Effector memory CD8-positive, alpha-beta T cell (primary cell): ENCODE results near the gene TK1.

ENCODE experiments used
- ATAC-seq: fragments of 150-1000 bp; cut with Tn5 transposase; replicated peaks from 2 replicates; pipeline ENCODE4 v1.10.0; 2021; ENCODE audit warnings: mild to moderate bottlenecking, moderate library complexity
- DNase-seq, 3 experiments: peaks; one replicate each; pipeline ENCODE4 v3.0.0; 2021
- H3K27ac Mint-ChIP-seq, 2 donors: one replicate each; pipeline ENCODE4 v1.8.0; 2022; ENCODE audit warnings: mild to moderate bottlenecking in 2 of 2, mixed read lengths in 2 of 2, moderate library complexity in 2 of 2
- H3K27me3 Mint-ChIP-seq, 2 donors: one replicate each; pipeline ENCODE4 v1.8.0; 2022; ENCODE audit warnings: mixed read lengths in 2 of 2
- H3K36me3 Mint-ChIP-seq: one replicate; pipeline ENCODE4 v1.8.0; 2022; ENCODE audit warnings: mild to moderate bottlenecking, moderate library complexity, mixed read lengths; ENCODE audit not compliant: insufficient read depth
- H3K4me1 Mint-ChIP-seq, 2 donors: one replicate each; pipeline ENCODE4 v1.8.0; 2022; ENCODE audit warnings: low read depth in 2 of 2, mixed read lengths in 2 of 2
- H3K4me3 Mint-ChIP-seq, 2 donors: one replicate each; pipeline ENCODE4 v1.8.0; 2022; ENCODE audit warnings: mild to moderate bottlenecking in 2 of 2, mixed read lengths in 2 of 2, moderate library complexity in 2 of 2
- H3K9me3 Mint-ChIP-seq, 2 donors: one replicate each; pipeline ENCODE4 v1.8.0; 2022; ENCODE audit warnings: mixed read lengths in 2 of 2

Gene TK1

GRCh38 chr17:78168242-78168902 is 18.5 kb downstream of the TK1 start, which contains the start of gene SYNGR2:
Gene SYNGR2, plus strand, starts transcription at chr17:78168581. Its CDS starts 36 bp downstream, at chr17:78168617.
- H3K27me3 Mint-ChIP-seq = no peaks in the 10 kb centered on the region
- peak; percentile 91 for ATAC-seq

GRCh38 chr17:78166416-78166815 is 20.4 kb downstream of the TK1 start:
- ATAC-seq (no peak), DNase-seq (no peak)
- no peak overlapping the region for H3K27ac Mint-ChIP-seq
- no peak overlapping the region for H3K4me3 Mint-ChIP-seq
- H3K9me3 Mint-ChIP-seq = no peaks in the 10 kb centered on the region
- H3K36me3 Mint-ChIP-seq = peaks cover 2% of the 10 kb centered on the region
- H3K4me1 Mint-ChIP-seq = peaks cover 0 to 13% of the 10 kb centered on the region in 2 donors
- H3K27me3 Mint-ChIP-seq = no peaks in the 10 kb centered on the region

More at GRCh38 chr17:78168242-78168902, 18.5 kb downstream of the TK1 start, which contains the start of gene SYNGR2:
- Mint-ChIP-seq H3K4me3 (peak within 1 kb of the TSS; percentile 66 to 74), H3K4me1 (peaks cover 18 to 27% of the 10 kb centered on the region in 2 donors), H3K9me3 (no peaks in the 10 kb centered on the region), H3K36me3 (peaks cover 15% of the 10 kb centered on the region), H3K27ac (peak within 1 kb of the TSS; percentile 35 to 80)
- DNase-seq = peak; percentile 85 to 90 (median 87)

GRCh38 chr17:78164748-78165607 is 21.9 kb downstream of the TK1 start:
- peaks cover 0 to 10% of the 10 kb centered on the region in 2 donors for H3K4me1 Mint-ChIP-seq
- ATAC-seq (no peak), DNase-seq (no peak)
- peak overlapping the region in 1 of 2 donors; percentile 76 for H3K27ac Mint-ChIP-seq
- H3K9me3 Mint-ChIP-seq = no peaks in the 10 kb centered on the region
- no peak overlapping the region for H3K4me3 Mint-ChIP-seq
- no peaks in the 10 kb centered on the region for H3K27me3 Mint-ChIP-seq
- H3K36me3 Mint-ChIP-seq = peaks cover 3% of the 10 kb centered on the region

GRCh38 chr17:78163881-78164747 is 22.7 kb downstream of the TK1 start:
- no peak overlapping the region for H3K4me3 Mint-ChIP-seq
- H3K4me1 Mint-ChIP-seq = peaks cover 3% of the 10 kb centered on the region in 2 donors
- H3K27ac Mint-ChIP-seq = no peak overlapping the region
- H3K36me3 Mint-ChIP-seq = peaks cover 3% of the 10 kb centered on the region
- H3K9me3 Mint-ChIP-seq = no peaks in the 10 kb centered on the region
- DNase-seq (no peak), ATAC-seq (no peak)
- no peaks in the 10 kb centered on the region for H3K27me3 Mint-ChIP-seq

GRCh38 chr17:78159575-78160158 is 27.2 kb downstream of the TK1 start:
- DNase-seq (no peak), ATAC-seq (no peak)
- Mint-ChIP-seq H3K27ac (no peak overlapping the region), H3K27me3 (no peaks in the 10 kb centered on the region), H3K4me3 (no peak overlapping the region), H3K36me3 (peaks cover 3% of the 10 kb centered on the region), H3K9me3 (no peaks in the 10 kb centered on the region), H3K4me1 (peaks cover 2 to 3% of the 10 kb centered on the region in 2 donors)

- Mint-ChIP-seq H3K4me3 (no peak overlapping the region), H3K36me3 (peaks cover 2% of the 10 kb centered on the region), H3K9me3 (no peaks in the 10 kb centered on the region), H3K27ac (peak overlapping the region in 1 of 2 donors; percentile 72), H3K27me3 (no peaks in the 10 kb centered on the region), H3K4me1 (peaks cover 2 to 3% of the 10 kb centered on the region in 2 donors)
- ATAC-seq (peak; percentile 86), DNase-seq (no peak)
Measured at GRCh38 chr17:78154903-78155811, 31.7 kb downstream of the TK1 start.

GRCh38 chr17:78151514-78152008 is 35.3 kb downstream of the TK1 start:
- Mint-ChIP-seq H3K9me3 (no peaks in the 10 kb centered on the region), H3K27ac (no peak overlapping the region), H3K27me3 (no peaks in the 10 kb centered on the region), H3K4me1 (peaks cover 5% of the 10 kb centered on the region in 2 donors), H3K4me3 (no peak overlapping the region), H3K36me3 (no peaks in the 10 kb centered on the region)
- no peak for ATAC-seq
- DNase-seq = no peak

GRCh38 chr17:78148286-78149016 is 38.4 kb downstream of the TK1 start:
- H3K4me3 Mint-ChIP-seq = no peak overlapping the region
- DNase-seq = no peak
- H3K27ac Mint-ChIP-seq = peak overlapping the region; percentile 65 to 66
- ATAC-seq = no peak
- no peaks in the 10 kb centered on the region for H3K9me3 Mint-ChIP-seq
- peaks cover 10 to 14% of the 10 kb centered on the region in 2 donors for H3K4me1 Mint-ChIP-seq
- no peaks in the 10 kb centered on the region for H3K27me3 Mint-ChIP-seq
- H3K36me3 Mint-ChIP-seq = no peaks in the 10 kb centered on the region

- peak; percentile 76 for ATAC-seq
- H3K36me3 Mint-ChIP-seq = peaks cover 2% of the 10 kb centered on the region
- H3K4me3 Mint-ChIP-seq = no peak overlapping the region
- no peak for DNase-seq
- no peaks in the 10 kb centered on the region for H3K27me3 Mint-ChIP-seq
- no peaks in the 10 kb centered on the region for H3K9me3 Mint-ChIP-seq
- no peak overlapping the region for H3K27ac Mint-ChIP-seq
- peaks cover 10 to 17% of the 10 kb centered on the region in 2 donors for H3K4me1 Mint-ChIP-seq
Measured at GRCh38 chr17:78147315-78147998, 39.4 kb downstream of the TK1 start.

- H3K27me3 Mint-ChIP-seq = no peaks in the 10 kb centered on the region
- peak overlapping the region in 1 of 2 donors; percentile 26 for H3K27ac Mint-ChIP-seq
- H3K4me3 Mint-ChIP-seq = no peak overlapping the region
- H3K9me3 Mint-ChIP-seq = no peaks in the 10 kb centered on the region
- ATAC-seq (no peak), DNase-seq (no peak)
- H3K36me3 Mint-ChIP-seq = peaks cover 5% of the 10 kb centered on the region
- H3K4me1 Mint-ChIP-seq = peaks cover 10 to 19% of the 10 kb centered on the region in 2 donors
Measured at GRCh38 chr17:78146881-78147280, 40.0 kb downstream of the TK1 start.

GRCh38 chr17:78146471-78146869 is 40.4 kb downstream of the TK1 start:
- Mint-ChIP-seq H3K9me3 (no peaks in the 10 kb centered on the region), H3K36me3 (peaks cover 8% of the 10 kb centered on the region), H3K4me3 (no peak overlapping the region), H3K27me3 (no peaks in the 10 kb centered on the region), H3K27ac (peak overlapping the region in 1 of 2 donors; percentile 26), H3K4me1 (peaks cover 10 to 19% of the 10 kb centered on the region in 2 donors)
- DNase-seq = no peak
- no peak for ATAC-seq
